ENCODE measurements around the gene EPB41L2. TPM values are rescaled to one million over a fixed set of nuclear protein-coding genes. Genes with fewer than 3 reads are reported as not detected.
"Not testable (repeated sequence)": the region's sequence is repeated elsewhere in the genome, so short reads cannot be mapped to it uniquely, and the experiment has no call there.

EPB41L2 gene
- total RNA-seq: 23.8 and 24.1 TPM in 2 replicates
- 37.8 TPM for polyA plus RNA-seq (2012)

DNA sequence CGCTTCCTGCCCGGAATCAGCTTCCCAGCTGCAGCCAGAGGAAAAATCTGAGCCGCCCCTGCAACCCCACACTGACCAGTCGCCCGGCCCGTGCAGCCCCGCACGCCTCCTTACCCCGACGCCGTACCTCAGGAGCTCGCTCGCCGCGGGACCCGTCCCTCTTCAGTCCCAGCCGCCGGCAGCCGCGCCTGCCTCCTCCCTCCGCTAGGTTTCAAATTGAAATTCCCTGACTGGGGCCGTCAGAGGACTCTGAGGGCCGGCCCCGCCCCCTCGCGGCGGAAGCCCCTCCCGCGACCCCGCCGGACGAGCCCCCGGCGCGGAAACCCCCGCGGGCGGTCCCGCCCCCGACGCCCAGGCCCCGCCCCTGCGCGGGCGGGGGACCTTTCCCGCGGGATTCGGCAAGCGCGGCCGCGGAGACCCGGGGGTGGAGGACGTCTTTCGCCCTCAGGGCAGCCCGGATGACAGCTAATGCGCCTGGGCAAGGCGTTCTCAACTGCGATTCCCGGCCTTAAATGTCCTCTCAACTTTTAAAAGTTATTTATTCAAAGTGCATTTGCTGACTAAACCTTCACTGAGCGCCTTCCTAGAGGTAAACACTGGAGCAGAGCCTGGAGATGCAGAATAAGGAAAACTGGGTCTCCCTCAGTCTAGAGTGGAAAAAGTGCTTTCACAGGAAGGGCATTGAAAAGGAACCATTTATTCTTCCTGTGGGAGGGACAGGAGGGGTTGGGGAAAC, at the start of gene EPB41L2:
EPB41L2 (minus strand) TSS at position 218 of the 736 bp plus-strand sequence. CDS start 106,760 bp downstream, outside the sequence.
- peak; percentile 92 for DNase-seq (ENCODE audit: low read depth)

DNA sequence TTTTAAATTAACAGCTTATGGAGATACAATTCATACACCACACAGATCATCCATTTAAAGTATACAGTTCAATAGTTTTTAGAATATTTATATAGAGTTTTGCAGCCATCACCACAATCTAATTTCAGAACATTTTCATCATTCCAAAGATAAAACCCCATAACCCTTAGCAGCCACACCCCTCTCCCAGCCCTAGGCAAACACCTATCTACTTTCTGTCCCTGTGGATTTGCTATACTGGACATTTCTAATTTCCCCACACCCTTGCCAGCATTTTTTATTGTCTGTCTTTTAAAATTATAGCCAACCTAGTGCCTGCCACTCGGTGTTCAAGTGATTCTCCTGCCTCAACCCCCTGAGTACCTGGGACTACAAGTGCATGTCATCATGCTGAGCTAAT, 49.2 kb upstream of the EPB41L2 start:
- no peak for DNase-seq (ENCODE audit: low read depth)

- DNase-seq (ENCODE audit: low read depth): no peak
These were observed 44.1 kb upstream of the EPB41L2 start for GRCh38 chr6:131107151-131107550.

DNA sequence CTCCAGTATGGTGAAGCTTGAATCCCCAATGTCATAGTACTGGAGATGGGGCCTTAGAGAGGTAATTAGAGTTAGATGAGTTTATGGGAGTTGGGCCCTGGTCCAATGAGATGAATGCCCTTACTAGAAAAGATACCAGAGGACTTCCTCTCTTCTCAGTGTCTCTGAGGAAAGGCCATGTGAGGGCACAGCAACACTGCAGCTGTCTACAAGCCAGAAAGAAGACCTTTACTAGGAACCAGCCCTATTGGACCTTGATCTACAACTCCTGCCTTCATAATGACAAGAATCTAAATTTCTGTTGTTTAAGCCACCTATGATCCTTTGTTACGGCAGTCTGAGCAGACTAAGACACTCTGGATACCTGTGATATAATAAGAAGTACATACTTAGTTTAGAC, 40.9 kb upstream of the EPB41L2 start:
- no peak for DNase-seq (ENCODE audit: low read depth)

GRCh38 chr6:131103296-131103695, 40.3 kb upstream of the EPB41L2 start:
- no peak for DNase-seq (ENCODE audit: low read depth)

DNA sequence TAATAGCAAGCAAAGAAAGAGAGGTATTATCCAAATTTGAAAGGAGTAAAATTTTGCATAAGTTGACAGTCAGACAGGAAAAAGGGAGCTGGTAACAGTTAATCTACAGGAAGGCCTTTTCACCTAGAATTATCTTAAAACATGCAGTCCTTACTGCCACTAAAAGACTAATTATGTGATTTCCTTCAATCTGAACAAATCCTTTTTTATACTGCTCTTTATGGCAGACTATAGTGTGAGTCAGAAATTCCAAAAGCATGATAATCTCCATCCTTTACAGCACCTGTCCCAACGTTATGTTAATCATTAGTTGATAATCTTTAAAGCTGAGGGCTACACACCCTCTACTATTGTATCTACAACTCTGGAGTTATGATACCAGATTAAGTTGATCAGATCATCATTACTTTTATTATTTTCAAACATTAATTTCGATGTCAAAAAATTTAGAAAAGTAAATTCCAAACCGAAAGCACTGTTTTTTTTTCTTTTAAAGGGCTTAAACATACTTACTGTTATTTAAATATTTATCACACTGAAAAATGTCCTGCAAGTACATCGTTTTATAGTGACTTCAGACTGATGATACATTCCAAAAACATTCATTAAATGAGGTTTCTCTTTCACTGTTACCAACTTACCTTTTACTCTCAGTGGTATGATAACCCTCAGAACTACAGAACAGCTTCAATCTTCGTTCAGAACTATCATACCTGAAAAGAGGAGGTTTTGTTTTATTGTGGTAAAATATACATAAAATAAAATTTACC, 39.1 kb upstream of the EPB41L2 start:
- no peak for DNase-seq (ENCODE audit: low read depth)

- DNase-seq (ENCODE audit: low read depth): no peak
These were observed 33.7 kb upstream of the EPB41L2 start for GRCh38 chr6:131096786-131097185.

DNA sequence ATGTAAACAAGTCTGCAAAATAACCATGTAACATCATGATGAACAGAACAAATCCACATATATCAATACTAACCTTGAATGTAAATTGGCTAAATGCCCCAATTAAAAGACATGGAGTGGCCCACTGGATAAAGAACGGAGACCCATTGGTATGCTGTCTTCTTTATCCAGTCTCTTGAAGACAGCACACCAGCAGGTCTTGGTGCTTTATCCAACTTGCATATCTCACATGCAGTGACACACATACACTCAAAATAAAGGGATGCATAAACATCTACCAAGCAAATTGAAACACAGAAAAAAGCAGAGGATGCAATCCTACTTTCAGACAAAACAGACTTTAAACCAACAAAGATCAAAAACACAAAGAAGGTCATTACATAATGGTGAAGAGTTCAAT, 30.3 kb upstream of the EPB41L2 start:
- no peak for DNase-seq (ENCODE audit: low read depth)

DNA sequence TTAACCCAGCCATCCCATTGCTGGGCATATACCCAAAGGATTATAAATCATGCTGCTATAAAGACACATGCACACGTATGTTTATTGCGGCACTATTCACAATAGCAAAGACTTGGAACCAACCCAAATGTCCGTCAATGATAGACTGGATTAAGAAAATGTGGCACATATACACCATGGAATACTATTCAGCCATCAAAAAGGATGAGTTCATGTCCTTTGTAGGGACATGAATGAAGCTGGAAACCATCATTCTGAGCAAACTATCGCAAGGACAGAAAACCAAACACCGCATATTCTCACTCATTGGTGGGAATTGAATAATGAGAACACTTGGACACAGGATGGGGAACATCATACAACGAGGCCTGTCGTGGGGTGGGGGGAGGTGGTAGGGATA, 28.9 kb upstream of the EPB41L2 start:
- DNase-seq (ENCODE audit: low read depth): not testable (repeated sequence)

DNA sequence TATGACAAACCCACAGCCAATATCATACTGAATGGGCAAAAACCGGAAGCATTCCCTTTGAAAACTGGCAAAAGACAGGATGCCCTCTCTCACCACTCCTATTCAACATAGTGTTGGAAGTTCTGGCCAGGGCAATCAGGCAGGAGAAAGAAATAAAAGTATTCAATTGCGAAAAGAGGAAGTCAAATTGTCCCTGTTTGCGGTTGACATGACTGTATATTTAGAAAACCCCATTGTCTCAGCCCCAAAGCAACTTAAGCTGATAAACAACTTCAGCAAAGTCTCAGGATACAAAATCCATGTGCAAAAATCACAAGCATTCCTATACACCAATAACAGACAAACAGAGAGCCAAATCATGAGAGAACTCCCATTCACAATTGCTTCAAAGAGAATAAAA, 27.3 kb upstream of the EPB41L2 start:
- not testable (repeated sequence) for DNase-seq (ENCODE audit: low read depth)

- DNase-seq (ENCODE audit: low read depth): no peak
These were observed 21.9 kb upstream of the EPB41L2 start for GRCh38 chr6:131084982-131085381.

- DNase-seq (ENCODE audit: low read depth): no peak
These were observed 20.6 kb upstream of the EPB41L2 start for GRCh38 chr6:131083687-131084086.

DNA sequence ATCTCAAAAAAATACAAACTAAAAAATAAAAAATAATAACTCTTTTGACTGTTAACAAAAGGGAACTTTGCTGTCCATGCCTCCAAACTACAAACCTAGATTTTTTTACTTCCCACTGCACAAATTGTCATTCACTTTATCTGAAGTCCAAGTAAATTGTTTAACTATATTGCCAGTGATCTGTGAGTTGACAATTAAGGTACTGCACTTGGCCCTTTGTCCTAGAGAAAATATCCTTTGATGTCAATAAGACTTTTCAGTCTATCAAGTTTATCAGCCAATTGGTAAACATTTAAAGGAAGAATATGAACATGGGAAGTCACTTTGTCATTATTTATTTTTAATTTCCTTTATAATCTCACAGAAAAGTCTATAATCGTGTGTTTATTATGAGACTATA, 19.3 kb upstream of the EPB41L2 start:
- no peak for DNase-seq (ENCODE audit: low read depth)

GRCh38 chr6:131080084-131080483, 17.0 kb upstream of the EPB41L2 start:
- DNase-seq (ENCODE audit: low read depth): no peak

GRCh38 chr6:131073577-131073976, 10.5 kb upstream of the EPB41L2 start:
- no peak for DNase-seq (ENCODE audit: low read depth)

GRCh38 chr6:131070061-131070460, 7.0 kb upstream of the EPB41L2 start:
- DNase-seq (ENCODE audit: low read depth): no peak

GRCh38 chr6:131068165-131068564, 5.1 kb upstream of the EPB41L2 start:
- DNase-seq (ENCODE audit: low read depth): no peak

- no peak for DNase-seq (ENCODE audit: low read depth)
These were observed 4.5 kb upstream of the EPB41L2 start for GRCh38 chr6:131067521-131067920.

- peak; percentile 82 for DNase-seq (ENCODE audit: low read depth)
These were observed 2.8 kb upstream of the EPB41L2 start for GRCh38 chr6:131065824-131066171.

GRCh38 chr6:131065112-131065823, 2.2 kb upstream of the EPB41L2 start:
- peak; percentile 50 for DNase-seq (ENCODE audit: low read depth)

GRCh38 chr6:131063764-131064272, 773 bp upstream of the EPB41L2 start:
- DNase-seq (ENCODE audit: low read depth): no peak

All from myocyte (in vitro differentiated cells).